Adipose tissue (tissue), 3 donors: ENCODE results near the gene MYO15B. TPM values are rescaled to one million over a fixed set of nuclear protein-coding genes. Genes with fewer than 3 reads are reported as not detected.

Source experiments
- H3K27ac ChIP-seq: one replicate; pipeline ENCODE4 v1.5.1; 2013; ENCODE audit warnings: low read depth, low read length
- WGBS, 3 donors: extraction: QIAGEN DNeasy Blood & Tissue Kit; methylation state at CpG; one replicate each; pipeline ENCODE4 v1.1.7; 2013; 5-methylcytosine and 5-hydroxymethylcytosine counted together
- polyA plus RNA-seq, 3 donors: library from polyadenylated mRNA; stranded (reverse); fragments of 200-250 nt; gene quantifications; one replicate each; pipeline ENCODE4 v1.2.3, GENCODE V29; 2013
- donor health status: healthy with polysubstance abuse.
- donor health status: Bipolar disorder and iron deficiency.
- donor health status: healthy.

The MYO15B gene
- polyA plus RNA-seq, 3 donors, result 33.4 to 309 (median 70.4) TPM

- WGBS, 3 donors, result 0 to 1% (median 0%) methylated on average over 55 of the region's 55 CpGs
- peak within 1 kb of the TSS; percentile 71 for H3K27ac ChIP-seq
Observed at GRCh38 chr17:75666959-75667790, 79.6 kb downstream of the MYO15B start, which contains the start of the genes RECQL5 and SAP30BP. Gene RECQL5 (minus strand): TSS chr17:75667154. CDS start chr17:75666557, 597 bp downstream. Gene SAP30BP (plus strand): TSS chr17:75667338. CDS start chr17:75667373, 35 bp downstream.

- WGBS, 3 donors, result 7 to 11% (median 7%) methylated on average over 4 of the region's 4 CpGs
- peak overlapping the region; percentile 71 for H3K27ac ChIP-seq
Observed at GRCh38 chr17:75667825-75668224, 80.2 kb downstream of the MYO15B start.

GRCh38 chr17:75668489-75668888, 80.9 kb downstream of the MYO15B start:
- WGBS, 3 donors, result 67 to 77% (median 74%) methylated on average over 4 of the region's 4 CpGs
- no peak overlapping the region for H3K27ac ChIP-seq

GRCh38 chr17:75670868-75671267, 83.3 kb downstream of the MYO15B start:
- 69 to 80% (median 78%) methylated on average over 5 of the region's 5 CpGs for WGBS, 3 donors
- no peak overlapping the region for H3K27ac ChIP-seq

DNA sequence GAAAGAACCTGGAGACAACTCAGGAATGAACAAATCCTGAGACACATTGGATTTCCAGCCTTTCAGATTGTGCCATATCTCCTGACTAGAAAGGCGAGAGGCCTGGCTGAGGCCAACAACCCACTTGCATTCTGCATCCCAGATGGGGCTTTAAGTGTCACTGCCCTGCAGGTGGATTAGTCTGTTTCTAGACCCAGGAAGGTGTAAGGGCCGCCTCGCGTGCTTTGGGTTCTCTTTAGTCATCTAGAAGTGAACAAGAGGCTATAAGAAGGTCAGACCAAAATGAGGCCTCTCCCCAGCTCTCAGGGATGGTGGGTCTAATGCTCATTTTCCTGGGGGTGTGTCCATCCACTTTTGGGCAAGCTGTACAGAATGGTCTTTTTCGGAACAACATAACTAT, 84.4 kb downstream of the MYO15B start:
- whole genome bisulfite sequencing, 3 donors, result 92 to 96% (median 93%) methylated on average over 5 of the region's 5 CpGs

DNA sequence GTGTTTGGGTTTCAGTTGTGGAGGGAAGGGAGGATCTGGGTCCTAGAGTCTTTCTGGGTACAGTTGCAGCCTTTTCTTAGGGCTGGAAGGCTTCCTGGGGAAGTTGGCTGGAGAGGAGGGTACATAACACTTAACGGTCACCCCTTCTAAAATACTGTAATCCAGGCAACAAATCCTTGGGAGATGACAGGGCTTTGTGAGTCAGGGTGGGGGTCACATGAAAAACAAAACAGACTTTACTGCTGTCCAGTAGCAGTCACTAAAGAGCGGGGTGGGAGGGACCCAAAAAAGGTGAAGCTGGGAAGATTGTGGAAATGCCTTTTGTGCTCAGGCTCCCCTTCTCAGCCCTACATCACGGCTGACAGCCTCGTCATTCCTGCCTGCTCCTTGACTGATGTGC, 85.9 kb downstream of the MYO15B start:
- WGBS, 3 donors, result 82 to 88% (median 85%) methylated on average over 4 of the region's 4 CpGs
- H3K27ac ChIP-seq, result no peak overlapping the region

More for the DNA sequence above, 84.4 kb downstream of the MYO15B start:
- no peak overlapping the region for H3K27ac ChIP-seq

Other genes with a start within 250 kb of the MYO15B start
- 10 to 100 TPM; 23.7 to 73.0 (median 58.6) TPM for gene GRB2, start 182.1 kb upstream of the MYO15B start, polyA plus RNA-seq
- 10 to 100 TPM; 26.3 to 63.5 (median 47.1) TPM for gene TMEM94, start 131.2 kb upstream of the MYO15B start, polyA plus RNA-seq
- gene CASKIN2, start 72.3 kb upstream of the MYO15B start, polyA plus RNA-seq, result 10 to 100 TPM in 2 of 3 donors, 1 to 10 TPM in 1; 6.6 to 42.1 (median 39.6) TPM
- 10 to 100 TPM; 20.1 to 22.7 (median 22.3) TPM for gene TSEN54, start 71.3 kb upstream of the MYO15B start, polyA plus RNA-seq
- 10 to 100 TPM; 11.8 to 93.4 (median 20.3) TPM for gene LLGL2, start 62.1 kb upstream of the MYO15B start, polyA plus RNA-seq
- 1 to 10 TPM in 2 of 3 donors, under 1 TPM in 1; 0.67 to 1.5 (median 1.4) TPM for gene SMIM5, start 45.6 kb downstream of the MYO15B start, polyA plus RNA-seq
- gene RECQL5, start 79.4 kb downstream of the MYO15B start, polyA plus RNA-seq, result 10 to 100 TPM; 11.1 to 18.6 (median 17.5) TPM
- gene SAP30BP, start 79.5 kb downstream of the MYO15B start, polyA plus RNA-seq, result 10 to 100 TPM; 41.9 to 83.0 (median 77.7) TPM
- gene ITGB4, start 133.7 kb downstream of the MYO15B start, polyA plus RNA-seq, result 10 to 100 TPM in 2 of 3 donors, 1 to 10 TPM in 1; 8.0 to 18.9 (median 13.7) TPM
- gene GALK1, start 177.4 kb downstream of the MYO15B start, polyA plus RNA-seq, result 10 to 100 TPM; 28.9 to 32.0 (median 29.0) TPM
- 10 to 100 TPM in 2 of 3 donors, 1 to 10 TPM in 1; 9.7 to 15.0 (median 13.9) TPM for gene UNK, start 197.0 kb downstream of the MYO15B start, polyA plus RNA-seq